Osteoblast (primary cell): ENCODE data around the gene CMTR2. TPM values are rescaled to one million over a fixed set of nuclear protein-coding genes. Genes with fewer than 3 reads are reported as not detected.

Experiments used
- DNase-seq: peaks from one replicate; pipeline ENCODE4 v3.0.0; 2011; ENCODE audit warnings: low spot score, mixed read lengths; ENCODE audit not compliant: insufficient read length; ENCODE audit errors: missing footprints
- H2AFZ ChIP-seq: 2 replicates; pipeline ENCODE4 v1.6.0; 2011; ENCODE audit warnings: mild to moderate bottlenecking, low read length
- H3K27ac ChIP-seq: 2 replicates; pipeline ENCODE4 v1.5.1; 2011; ENCODE audit warnings: mild to moderate bottlenecking, low read depth, low read length, moderate library complexity
- H3K27me3 ChIP-seq: 2 replicates; pipeline ENCODE4 v1.6.0; 2012; ENCODE audit warnings: mild to moderate bottlenecking, control low read depth, inconsistent platforms, low read length, moderate library complexity; ENCODE audit not compliant: insufficient read depth
- H3K36me3 ChIP-seq: 2 replicates; pipeline ENCODE4 v1.5.1; 2011; ENCODE audit warnings: mild to moderate bottlenecking, low read length, control low read depth, moderate library complexity; ENCODE audit not compliant: insufficient read depth
- H3K4me1 ChIP-seq: 2 replicates; pipeline ENCODE4 v1.5.1; 2011; ENCODE audit warnings: mild to moderate bottlenecking, low read length, control low read depth, moderate library complexity; ENCODE audit not compliant: insufficient read depth
- H3K4me2 ChIP-seq: 2 replicates; pipeline ENCODE4 v1.6.0; 2011; ENCODE audit warnings: mild to moderate bottlenecking, low read length; ENCODE audit not compliant: insufficient read depth
- H3K4me3 ChIP-seq: fragments of 200-600 bp; sonication (generic); 3 replicates; pipeline ENCODE4 v1.5.1; 2012; ENCODE audit warnings: mild to moderate bottlenecking, low read length, inconsistent platforms; ENCODE audit not compliant: insufficient read depth
- H3K79me2 ChIP-seq: 2 replicates; pipeline ENCODE4 v1.6.0; 2012; ENCODE audit warnings: mild to moderate bottlenecking, low read length, control low read depth, inconsistent platforms; ENCODE audit not compliant: insufficient read depth
- H3K9me3 ChIP-seq: 2 replicates; pipeline ENCODE4 v1.5.1; 2011; ENCODE audit warnings: low read depth, low read length, control low read depth
- H4K20me1 ChIP-seq: 2 replicates; pipeline ENCODE4 v1.6.0; 2012; ENCODE audit warnings: mild to moderate bottlenecking, low read length, control low read depth; ENCODE audit not compliant: insufficient read depth
- CTCF ChIP-seq: IDR thresholded peaks from 2 replicates; pipeline ENCODE4 v1.5.1; 2011; ENCODE audit warnings: mild to moderate bottlenecking, low read depth, low read length, moderate library complexity; ENCODE audit errors: extremely low read depth
- total RNA-seq: library from RNA; depleted of rRNA; stranded (reverse); fragments of >200 nt; gene quantifications from 2 replicates; pipeline ENCODE4 v1.2.3, GENCODE V29; 2012

Gene CMTR2
- total RNA-seq, 1 donor: 39.1 TPM

DNA sequence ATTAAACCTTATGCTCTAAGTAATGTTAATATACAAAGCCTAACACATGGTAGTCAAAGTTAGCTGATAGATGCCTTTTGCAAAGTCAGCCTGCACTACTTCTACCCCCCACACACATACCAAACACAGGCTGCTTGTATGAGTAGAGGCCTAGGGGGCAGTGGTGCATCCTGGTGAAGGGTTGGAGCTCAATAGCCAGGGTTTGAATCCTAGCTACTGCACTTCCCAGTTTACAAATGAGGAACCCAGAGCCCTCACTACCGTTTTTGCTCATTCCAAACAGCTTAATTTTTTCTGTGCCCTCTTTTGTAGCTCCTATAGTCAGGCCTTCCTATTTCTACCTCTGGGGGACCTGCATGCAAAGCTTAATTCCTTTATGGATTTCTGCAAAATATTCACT, 39.8 kb downstream of the CMTR2 start:
- no peak overlapping the region for H3K27ac ChIP-seq

GRCh38 chr16:71247478-71247877, 41.7 kb downstream of the CMTR2 start:
- Histone ChIP-seq H3K4me3 (no peak overlapping the region), H3K9me3 (no peaks in the 10 kb centered on the region), H3K27ac (no peak overlapping the region), H3K79me2 (no peaks in the 10 kb centered on the region), H3K4me2 (no peak overlapping the region), H3K4me1 (no peaks in the 10 kb centered on the region), H4K20me1 (no peaks in the 10 kb centered on the region), H2AFZ (no peak overlapping the region), H3K36me3 (no peaks in the 10 kb centered on the region), H3K27me3 (no peaks in the 10 kb centered on the region)
- TF ChIP-seq CTCF: no peak
- DNase-seq: no peak

More for the DNA sequence above, 39.8 kb downstream of the CMTR2 start:
- H3K9me3 ChIP-seq: no peaks in the 10 kb centered on the region
- TF ChIP-seq CTCF: no peak
- no peak overlapping the region for H3K4me3 ChIP-seq
- no peak overlapping the region for H3K4me2 ChIP-seq
- H2AFZ ChIP-seq: no peak overlapping the region
- no peaks in the 10 kb centered on the region for H3K27me3 ChIP-seq
- DNase-seq: no peak
- H3K36me3 ChIP-seq: no peaks in the 10 kb centered on the region
- H3K79me2 ChIP-seq: no peaks in the 10 kb centered on the region
- no peaks in the 10 kb centered on the region for H4K20me1 ChIP-seq
- H3K4me1 ChIP-seq: no peaks in the 10 kb centered on the region

DNA sequence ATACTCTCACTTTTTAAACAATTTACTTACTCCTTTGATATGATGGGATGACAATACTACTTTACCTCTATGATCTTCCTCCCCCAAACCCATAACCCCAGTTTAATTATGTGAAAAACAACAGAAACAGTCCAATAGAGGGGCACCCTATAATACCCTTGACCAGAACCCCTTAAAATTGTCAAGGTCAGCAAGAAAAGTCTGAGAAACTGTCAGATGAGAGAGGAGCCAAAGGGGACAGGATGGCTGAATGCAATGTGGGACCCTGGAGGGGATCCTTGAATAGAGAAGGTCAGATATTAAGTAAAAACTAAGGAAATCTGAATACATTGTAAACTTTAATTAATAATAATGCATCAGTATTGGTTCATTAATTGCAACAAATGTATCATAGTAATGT, 42.9 kb downstream of the CMTR2 start:
- no peaks in the 10 kb centered on the region for H4K20me1 ChIP-seq
- no peaks in the 10 kb centered on the region for H3K9me3 ChIP-seq
- H3K4me3 ChIP-seq: no peak overlapping the region
- no peaks in the 10 kb centered on the region for H3K27me3 ChIP-seq
- no peaks in the 10 kb centered on the region for H3K36me3 ChIP-seq
- no peaks in the 10 kb centered on the region for H3K79me2 ChIP-seq
- H2AFZ ChIP-seq: no peak overlapping the region
- no peak for DNase-seq
- H3K27ac ChIP-seq: no peak overlapping the region
- H3K4me1 ChIP-seq: no peaks in the 10 kb centered on the region
- no peak for TF ChIP-seq CTCF
- no peak overlapping the region for H3K4me2 ChIP-seq

GRCh38 chr16:71244521-71244920, 44.7 kb downstream of the CMTR2 start:
- no peaks in the 10 kb centered on the region for H3K79me2 ChIP-seq
- TF ChIP-seq CTCF: no peak
- no peak overlapping the region for H2AFZ ChIP-seq
- no peaks in the 10 kb centered on the region for H3K36me3 ChIP-seq
- no peaks in the 10 kb centered on the region for H3K27me3 ChIP-seq
- no peaks in the 10 kb centered on the region for H4K20me1 ChIP-seq
- H3K4me3 ChIP-seq: no peak overlapping the region
- no peak for DNase-seq
- no peaks in the 10 kb centered on the region for H3K4me1 ChIP-seq
- H3K9me3 ChIP-seq: no peaks in the 10 kb centered on the region
- no peak overlapping the region for H3K27ac ChIP-seq
- no peak overlapping the region for H3K4me2 ChIP-seq
